Activated CD4-positive, alpha-beta T cell treated with anti-CD3 and anti-CD28 coated beads, Interleukin-2, amount 50 U/mL, for 48 hours (primary cell): ENCODE results near the gene FOXD2.

Source experiments
- DNase-seq, 2 experiments: peaks; one replicate each; pipeline ENCODE4 v3.0.0-alpha.2; 2020

FOXD2 gene

GRCh38 chr1:47437447-47438164 lies at the start of gene FOXD2:
Gene FOXD2, plus strand, starts transcription at chr1:47438044. Its CDS starts 92 bp downstream, at chr1:47438136.
- DNase-seq: peak; percentile 92 to 93

- DNase-seq: peak; percentile 61 to 69
Observed at GRCh38 chr1:47388891-47389238, 49.0 kb upstream of the FOXD2 start.

- DNase-seq: no peak
Observed at GRCh38 chr1:47389731-47390130, 48.1 kb upstream of the FOXD2 start.

- no peak for DNase-seq
Observed at GRCh38 chr1:47390843-47391242, 47.0 kb upstream of the FOXD2 start.

- no peak for DNase-seq
Observed at GRCh38 chr1:47393141-47393540, 44.7 kb upstream of the FOXD2 start.

- DNase-seq: no peak
Observed at GRCh38 chr1:47395433-47395832, 42.4 kb upstream of the FOXD2 start.

- no peak for DNase-seq
Observed at GRCh38 chr1:47396671-47397196, 41.1 kb upstream of the FOXD2 start.

- DNase-seq: no peak
Observed at GRCh38 chr1:47399138-47399845, 38.6 kb upstream of the FOXD2 start.

- no peak for DNase-seq
Observed at GRCh38 chr1:47399846-47400155, 38.0 kb upstream of the FOXD2 start.

- DNase-seq: no peak
Observed at GRCh38 chr1:47401761-47402160, 36.1 kb upstream of the FOXD2 start.

- no peak for DNase-seq
Observed at GRCh38 chr1:47402591-47402990, 35.3 kb upstream of the FOXD2 start.

GRCh38 chr1:47403321-47403910 lies 34.4 kb upstream of the FOXD2 start:
- no peak for DNase-seq

- DNase-seq: no peak
Observed at GRCh38 chr1:47405697-47406096, 32.1 kb upstream of the FOXD2 start.

GRCh38 chr1:47406966-47407365 lies 30.9 kb upstream of the FOXD2 start:
- no peak for DNase-seq

- no peak for DNase-seq
Observed at GRCh38 chr1:47407481-47407880, 30.4 kb upstream of the FOXD2 start.

- DNase-seq: no peak
Observed at GRCh38 chr1:47409311-47410067, 28.4 kb upstream of the FOXD2 start.

GRCh38 chr1:47410068-47410455 lies 27.8 kb upstream of the FOXD2 start:
- DNase-seq: no peak

GRCh38 chr1:47411436-47411835 lies 26.4 kb upstream of the FOXD2 start:
- no peak for DNase-seq

- no peak for DNase-seq
Observed at GRCh38 chr1:47412437-47412836, 25.4 kb upstream of the FOXD2 start.

- no peak for DNase-seq
Observed at GRCh38 chr1:47415728-47416318, 22.0 kb upstream of the FOXD2 start, which contains the start of gene FOXE3. Gene FOXE3, plus strand, starts transcription at chr1:47416285. Its CDS starts 31 bp downstream, at chr1:47416316.

- DNase-seq: peak in 1 of 2 experiments; percentile 25
Observed at GRCh38 chr1:47416319-47417169, 21.3 kb upstream of the FOXD2 start.
